A549 (cell line): ENCODE data around the gene SH3GL2.

Experiments
- CHD4 ChIP-seq: fragments of 200-600 bp; sonication (generic); IDR thresholded peaks from 2 replicates; pipeline ENCODE4 v1.6.1; 2016; ENCODE audit warnings: antibody characterized with exemption, mild to moderate bottlenecking, borderline replicate concordance
- CTCF ChIP-seq: fragments of >200 bp; sonication (Bioruptor Twin); formaldehyde crosslinking; IDR thresholded peaks from 3 replicates; pipeline ENCODE4 v1.5.1; 2016
- JUN ChIP-seq, 2 experiments: fragments of >200 bp; sonication (Bioruptor Twin); formaldehyde crosslinking; IDR thresholded peaks; 2 replicates in 1 of 2; 3 replicates in 1 of 2; pipeline ENCODE4 v1.6.1; 2016 to 2017

GRCh38 chr9:17635115-17635890, 56.4 kb downstream of the SH3GL2 start:
- TF ChIP-seq JUN (IDR thresholded peaks at IDR 0.05) (no peak), CHD4 (no peak), CTCF (no peak)
